Activated B cell treated with CpG ODN at 0.5 μM for 24 hours (primary cell): ENCODE data around the gene LYRM4. TPM values are rescaled to one million over a fixed set of nuclear protein-coding genes. Genes with fewer than 3 reads are reported as not detected.

Experiments
- ATAC-seq: fragments of 200-7000 bp; cut with Tn5 transposase; one replicate; pipeline ENCODE4 v1.10.0; 2021; ENCODE audit warnings: low read depth, mild to moderate bottlenecking, moderate library complexity
- CTCF ChIA-PET: fragments of 350-600 bp; sonication (Branson Sonifier 250); formaldehyde crosslinking; loops from one replicate; lab custom pipeline; 2021; ENCODE audit warnings: antibody characterized with exemption; lab: Charles Lee
- POLR2A ChIA-PET: fragments of 350-600 bp; sonication (Branson Sonifier 250); formaldehyde crosslinking; loops from one replicate; lab custom pipeline; 2021; ENCODE audit warnings: antibody characterized with exemption; lab: Charles Lee
- DNase-seq: peaks from one replicate; pipeline ENCODE4 v3.0.0; 2022
- H3K27ac Mint-ChIP-seq: one replicate; pipeline ENCODE4 v1.8.0; 2020; ENCODE audit warnings: mixed read lengths
- H3K27me3 Mint-ChIP-seq: one replicate; pipeline ENCODE4 v1.8.0; 2021; ENCODE audit warnings: mixed read lengths
- H3K36me3 Mint-ChIP-seq: one replicate; pipeline ENCODE4 v1.8.0; 2021; ENCODE audit warnings: low read depth, mixed read lengths
- H3K4me1 Mint-ChIP-seq: one replicate; pipeline ENCODE4 v1.8.0; 2021; ENCODE audit warnings: mixed read lengths
- H3K4me3 Mint-ChIP-seq: one replicate; pipeline ENCODE4 v1.8.0; 2020; ENCODE audit warnings: mild to moderate bottlenecking, mixed read lengths
- H3K9me3 Mint-ChIP-seq: one replicate; pipeline ENCODE4 v1.8.0; 2020; ENCODE audit warnings: mixed read lengths
- CTCF ChIP-seq: fragments of 200-600 bp; IDR thresholded peaks from one replicate; pipeline ENCODE4 v1.8.0; 2022; ENCODE audit warnings: antibody characterized with exemption, mild to moderate bottlenecking
- intact Hi-C: fragments of 100-400 bp; cut with micrococcal nuclease; formaldehyde crosslinking; loops from one replicate; pipeline ENCODE4 v1.15.1; 2024
- total RNA-seq: library from RNA; stranded (reverse); gene quantifications from 2 replicates; pipeline ENCODE4 v1.2.3, GENCODE V29; 2022

The LYRM4 gene
- total RNA-seq, 1 donor from 2014 or later = 51.2 TPM

DNA sequence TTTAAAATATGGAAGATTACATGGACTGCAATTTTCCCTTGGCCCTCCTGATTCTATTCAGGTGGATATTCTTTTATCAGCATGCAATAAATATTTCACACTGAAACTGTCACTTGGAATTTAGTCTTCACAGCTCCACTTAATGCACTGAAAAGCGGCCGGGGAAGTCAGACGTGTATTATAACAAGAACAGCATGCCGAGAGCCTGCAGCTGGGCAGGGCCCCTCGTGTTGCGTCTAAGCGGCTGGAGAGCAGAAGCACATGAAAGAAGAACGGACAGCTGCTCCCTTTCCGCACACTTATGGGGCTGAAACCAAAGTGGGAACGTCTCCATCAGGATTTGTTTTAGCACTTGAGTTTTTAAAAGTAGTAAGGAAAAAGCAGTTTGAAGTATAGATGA, 57.2 kb downstream of the LYRM4 start:
- Mint-ChIP-seq H3K4me1 (peaks cover 8% of the 10 kb centered on the region), H3K36me3 (peaks cover 4% of the 10 kb centered on the region), H3K27ac (no peak overlapping the region), H3K27me3 (no peaks in the 10 kb centered on the region), H3K9me3 (no peaks in the 10 kb centered on the region), H3K4me3 (no peak overlapping the region)
- no peak for DNase-seq
- TF ChIP-seq CTCF = no peak
- POLR2A ChIA-PET = no interaction called here
- no peak for ATAC-seq
- intact Hi-C loops = no loop called here
- CTCF ChIA-PET = interaction anchor here (1.1 to 1.9 kb wide), 2 partner anchors 11 to 24 kb away, joined by 3 to 4 read pairs; no protein-coding TSS in a partner anchor

GRCh38 chr6:5202941-5203340, 57.8 kb downstream of the LYRM4 start:
- no peak for TF ChIP-seq CTCF
- Mint-ChIP-seq H3K27me3 (no peaks in the 10 kb centered on the region), H3K27ac (no peak overlapping the region), H3K36me3 (peaks cover 1% of the 10 kb centered on the region), H3K9me3 (no peaks in the 10 kb centered on the region), H3K4me3 (no peak overlapping the region), H3K4me1 (peaks cover 5% of the 10 kb centered on the region)
- CTCF ChIA-PET = interaction anchor here (1.1 kb wide), 1 partner anchor 23 kb away, joined by 3 read pairs; no protein-coding TSS in a partner anchor
- ATAC-seq (no peak), DNase-seq (no peak)
- intact Hi-C loops = no loop called here
- POLR2A ChIA-PET = no interaction called here

DNA sequence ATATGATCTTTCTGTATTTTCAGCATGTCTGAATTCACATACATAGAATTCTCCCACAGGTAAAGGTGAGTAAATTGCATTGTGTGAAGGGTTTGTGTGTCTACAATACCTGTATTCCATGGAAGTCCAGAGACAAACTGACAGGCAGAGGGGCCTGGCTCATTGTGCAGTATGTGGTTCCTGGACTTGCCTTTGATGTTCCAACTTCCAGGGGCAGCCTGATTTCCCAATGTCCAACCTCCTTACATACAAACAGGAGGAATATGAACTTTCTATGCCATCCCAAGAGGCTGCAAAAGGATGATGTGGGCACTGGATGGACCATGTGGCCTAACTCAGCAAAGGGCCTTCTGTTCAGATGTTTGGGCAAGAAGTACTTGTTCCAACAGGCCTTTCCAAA, 58.5 kb downstream of the LYRM4 start:
- TF ChIP-seq CTCF = no peak
- Mint-ChIP-seq H3K27me3 (no peaks in the 10 kb centered on the region), H3K4me1 (no peaks in the 10 kb centered on the region), H3K36me3 (peaks cover 1% of the 10 kb centered on the region), H3K27ac (no peak overlapping the region), H3K9me3 (no peaks in the 10 kb centered on the region), H3K4me3 (no peak overlapping the region)
- DNase-seq (no peak), ATAC-seq (no peak)
- POLR2A ChIA-PET = no interaction called here
- CTCF ChIA-PET = no interaction called here
- intact Hi-C loops = no loop called here

DNA sequence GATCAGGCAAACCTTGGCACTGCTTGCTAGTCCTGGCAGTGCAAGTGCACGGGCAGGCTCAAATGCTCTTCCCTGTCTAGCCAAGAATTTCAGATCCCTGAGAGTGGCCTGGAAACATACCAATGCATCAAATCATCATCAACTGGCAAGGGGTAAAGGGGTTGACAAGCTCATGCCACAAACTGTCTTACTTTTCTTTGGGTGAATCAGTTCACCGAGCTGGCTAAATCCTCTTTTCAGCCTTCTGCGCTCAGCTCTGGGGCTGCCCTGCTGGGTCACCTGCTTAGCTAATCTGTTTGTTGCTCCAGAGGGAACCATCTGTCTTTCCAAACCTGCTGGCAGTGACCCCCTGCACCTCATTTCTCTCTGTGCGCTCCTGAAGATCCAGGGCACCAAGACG, 59.5 kb downstream of the LYRM4 start:
- Mint-ChIP-seq H3K4me1 (no peaks in the 10 kb centered on the region), H3K27me3 (no peaks in the 10 kb centered on the region), H3K9me3 (no peaks in the 10 kb centered on the region), H3K27ac (no peak overlapping the region), H3K4me3 (no peak overlapping the region), H3K36me3 (peaks cover 1% of the 10 kb centered on the region)
- POLR2A ChIA-PET = no interaction called here
- no peak for TF ChIP-seq CTCF
- intact Hi-C loops = no loop called here
- no peak for ATAC-seq
- CTCF ChIA-PET = no interaction called here
- no peak for DNase-seq

DNA sequence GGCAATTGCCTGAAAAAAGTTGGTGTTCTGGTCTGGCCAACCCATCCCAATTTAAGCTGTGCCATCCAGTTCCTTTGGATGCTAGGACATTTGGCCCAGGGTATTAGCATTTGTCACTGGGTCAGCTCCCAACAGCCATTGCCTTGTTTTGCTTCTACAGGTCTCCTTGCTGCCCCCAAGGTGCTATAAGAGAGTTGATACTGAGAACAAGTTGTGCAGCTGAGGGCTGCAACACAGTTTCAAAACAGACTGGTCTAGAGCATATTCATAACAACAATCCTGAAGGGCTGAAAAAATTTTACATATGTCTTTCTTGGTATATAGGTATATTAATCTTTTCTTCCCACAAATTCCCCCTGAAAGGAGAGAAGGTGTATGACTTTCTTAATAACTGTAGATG, 61.0 kb downstream of the LYRM4 start:
- ATAC-seq (no peak), DNase-seq (no peak)
- no peak for TF ChIP-seq CTCF
- Mint-ChIP-seq H3K9me3 (no peaks in the 10 kb centered on the region), H3K27me3 (no peaks in the 10 kb centered on the region), H3K4me1 (no peaks in the 10 kb centered on the region), H3K4me3 (no peak overlapping the region), H3K36me3 (peaks cover 8% of the 10 kb centered on the region), H3K27ac (no peak overlapping the region)
- CTCF ChIA-PET = no interaction called here
- POLR2A ChIA-PET = no interaction called here
- intact Hi-C loops = no loop called here
